Osteoblast (primary cell): Measurements from ENCODE around the gene ANO10. TPM values are rescaled to one million over a fixed set of nuclear protein-coding genes. Genes with fewer than 3 reads are reported as not detected.

ENCODE experiments used
- DNase-seq: peaks from one replicate; pipeline ENCODE4 v3.0.0; 2011; ENCODE audit warnings: low spot score, mixed read lengths; ENCODE audit not compliant: insufficient read length; ENCODE audit errors: missing footprints
- H2AFZ ChIP-seq: 2 replicates; pipeline ENCODE4 v1.6.0; 2011; ENCODE audit warnings: mild to moderate bottlenecking, low read length
- H3K27ac ChIP-seq: 2 replicates; pipeline ENCODE4 v1.5.1; 2011; ENCODE audit warnings: mild to moderate bottlenecking, low read depth, low read length, moderate library complexity
- H3K27me3 ChIP-seq: 2 replicates; pipeline ENCODE4 v1.6.0; 2012; ENCODE audit warnings: mild to moderate bottlenecking, control low read depth, inconsistent platforms, low read length, moderate library complexity; ENCODE audit not compliant: insufficient read depth
- H3K36me3 ChIP-seq: 2 replicates; pipeline ENCODE4 v1.5.1; 2011; ENCODE audit warnings: mild to moderate bottlenecking, low read length, control low read depth, moderate library complexity; ENCODE audit not compliant: insufficient read depth
- H3K4me1 ChIP-seq: 2 replicates; pipeline ENCODE4 v1.5.1; 2011; ENCODE audit warnings: mild to moderate bottlenecking, low read length, control low read depth, moderate library complexity; ENCODE audit not compliant: insufficient read depth
- H3K4me2 ChIP-seq: 2 replicates; pipeline ENCODE4 v1.6.0; 2011; ENCODE audit warnings: mild to moderate bottlenecking, low read length; ENCODE audit not compliant: insufficient read depth
- H3K4me3 ChIP-seq: fragments of 200-600 bp; sonication (generic); 3 replicates; pipeline ENCODE4 v1.5.1; 2012; ENCODE audit warnings: mild to moderate bottlenecking, low read length, inconsistent platforms; ENCODE audit not compliant: insufficient read depth
- H3K79me2 ChIP-seq: 2 replicates; pipeline ENCODE4 v1.6.0; 2012; ENCODE audit warnings: mild to moderate bottlenecking, low read length, control low read depth, inconsistent platforms; ENCODE audit not compliant: insufficient read depth
- H3K9me3 ChIP-seq: 2 replicates; pipeline ENCODE4 v1.5.1; 2011; ENCODE audit warnings: low read depth, low read length, control low read depth
- H4K20me1 ChIP-seq: 2 replicates; pipeline ENCODE4 v1.6.0; 2012; ENCODE audit warnings: mild to moderate bottlenecking, low read length, control low read depth; ENCODE audit not compliant: insufficient read depth
- CTCF ChIP-seq: IDR thresholded peaks from 2 replicates; pipeline ENCODE4 v1.5.1; 2011; ENCODE audit warnings: mild to moderate bottlenecking, low read depth, low read length, moderate library complexity; ENCODE audit errors: extremely low read depth
- total RNA-seq: library from RNA; depleted of rRNA; stranded (reverse); fragments of >200 nt; gene quantifications from 2 replicates; pipeline ENCODE4 v1.2.3, GENCODE V29; 2012

The ANO10 gene
- total RNA-seq, 1 donor = 55.7 TPM

- H3K4me2 ChIP-seq = no peak overlapping the region
- H2AFZ ChIP-seq = no peak overlapping the region
- no peak overlapping the region for H3K4me3 ChIP-seq
- no peaks in the 10 kb centered on the region for H3K27me3 ChIP-seq
- H3K9me3 ChIP-seq = no peaks in the 10 kb centered on the region
- H4K20me1 ChIP-seq = peaks cover 15% of the 10 kb centered on the region
- H3K4me1 ChIP-seq = peaks cover 6% of the 10 kb centered on the region
- no peak for DNase-seq
- no peak for TF ChIP-seq CTCF
- peaks cover 27% of the 10 kb centered on the region for H3K79me2 ChIP-seq
- no peaks in the 10 kb centered on the region for H3K36me3 ChIP-seq
- no peak overlapping the region for H3K27ac ChIP-seq
Observed at GRCh38 chr3:43319794-43320193, 302.0 kb downstream of the ANO10 start.

- Histone ChIP-seq H3K27ac (no peak overlapping the region), H3K36me3 (no peaks in the 10 kb centered on the region), H3K4me3 (no peak overlapping the region), H2AFZ (no peak overlapping the region), H3K4me1 (peaks cover 6% of the 10 kb centered on the region), H3K79me2 (peaks cover 27% of the 10 kb centered on the region), H3K27me3 (no peaks in the 10 kb centered on the region), H3K4me2 (no peak overlapping the region), H4K20me1 (peaks cover 15% of the 10 kb centered on the region), H3K9me3 (no peaks in the 10 kb centered on the region)
- TF ChIP-seq CTCF = no peak
- no peak for DNase-seq
Observed at GRCh38 chr3:43319376-43319775, 302.4 kb downstream of the ANO10 start.

- no peaks in the 10 kb centered on the region for H3K27me3 ChIP-seq
- peaks cover 15% of the 10 kb centered on the region for H4K20me1 ChIP-seq
- no peak overlapping the region for H3K4me2 ChIP-seq
- no peaks in the 10 kb centered on the region for H3K9me3 ChIP-seq
- H3K27ac ChIP-seq = peak overlapping the region; percentile 37
- H3K79me2 ChIP-seq = peaks cover 33% of the 10 kb centered on the region
- H3K36me3 ChIP-seq = no peaks in the 10 kb centered on the region
- no peak for TF ChIP-seq CTCF
- peak; percentile 72 for DNase-seq
- H3K4me1 ChIP-seq = peaks cover 6% of the 10 kb centered on the region
- no peak overlapping the region for H3K4me3 ChIP-seq
- no peak overlapping the region for H2AFZ ChIP-seq
Observed at GRCh38 chr3:43317461-43318316, 304.1 kb downstream of the ANO10 start.

GRCh38 chr3:43316783-43317460 is 304.9 kb downstream of the ANO10 start:
- no peak overlapping the region for H3K4me3 ChIP-seq
- no peak for TF ChIP-seq CTCF
- H3K4me2 ChIP-seq = no peak overlapping the region
- no peaks in the 10 kb centered on the region for H3K9me3 ChIP-seq
- H2AFZ ChIP-seq = no peak overlapping the region
- H4K20me1 ChIP-seq = peaks cover 15% of the 10 kb centered on the region
- H3K4me1 ChIP-seq = peaks cover 6% of the 10 kb centered on the region
- H3K79me2 ChIP-seq = peaks cover 34% of the 10 kb centered on the region
- H3K27ac ChIP-seq = no peak overlapping the region
- H3K27me3 ChIP-seq = no peaks in the 10 kb centered on the region
- no peaks in the 10 kb centered on the region for H3K36me3 ChIP-seq
- DNase-seq = no peak
